Ovary (tissue), 9 donors: ENCODE measurements around the gene ICE2. TPM values are rescaled to one million over a fixed set of nuclear protein-coding genes. Genes with fewer than 3 reads are reported as not detected.

Source experiments
- DNase-seq, 5 donors: peaks; one replicate each; pipeline ENCODE4 v3.0.0-alpha.2; 2019 to 2020
- H3K27ac ChIP-seq, 2 donors: fragments of 200-600 bp; one replicate each; pipeline versions ENCODE4 v1.5.1 to v1.8.0; 2019 to 2022
- H3K27me3 ChIP-seq: fragments of 200-600 bp; one replicate; pipeline ENCODE4 v1.8.0; 2022
- H3K36me3 ChIP-seq: fragments of 200-600 bp; sonication (generic); one replicate; pipeline ENCODE4 v1.5.1; 2019
- H3K4me1 ChIP-seq: one replicate; pipeline ENCODE4 v1.8.1; 2013; ENCODE audit warnings: mild to moderate bottlenecking, moderate library complexity; ENCODE audit not compliant: insufficient read depth
- H3K4me3 ChIP-seq: fragments of 200-600 bp; sonication (generic); one replicate; pipeline ENCODE4 v1.5.1; 2017
- H3K9me3 ChIP-seq, 2 donors: fragments of 200-600 bp in 1 of 2; sonication (generic) in 1 of 2; one replicate each; pipeline versions ENCODE4 v1.5.1 to v1.8.1; 2013 to 2019; ENCODE audit warnings: mild to moderate bottlenecking in 1 of 2, moderate library complexity in 1 of 2
- CTCF ChIP-seq, 3 donors: fragments of 450-650 bp in 2 of 3; fragments of 200-600 bp in 1 of 3; IDR thresholded peaks; one replicate each; pipeline versions ENCODE4 v1.5.1 to v1.8.0; 2016 to 2022; ENCODE audit warnings: antibody characterized with exemption in 3 of 3, mild to moderate bottlenecking in 1 of 3
- EP300 ChIP-seq: sonication (generic); formaldehyde crosslinking; IDR thresholded peaks from one replicate; pipeline ENCODE4 v1.6.1; 2017; ENCODE audit warnings: antibody characterized with exemption
- POLR2A ChIP-seq: fragments of 450-650 bp; IDR thresholded peaks from one replicate; pipeline ENCODE4 v1.6.1; 2017; ENCODE audit warnings: antibody characterized with exemption, mild to moderate bottlenecking, moderate library complexity
- WGBS, 3 donors: extraction: QIAGEN DNeasy Blood & Tissue Kit in 1 of 3; methylation state at CpG; one replicate each; pipeline versions ENCODE4 v1.1.5 to v1.1.7; 2013 to 2017; 5-methylcytosine and 5-hydroxymethylcytosine counted together
- intact Hi-C, 4 donors: fragments of 100-400 bp; cut with DNase I; formaldehyde crosslinking; loops; one replicate each; pipeline versions ENCODE4 v1.11.0 to v1.15.1; 2022 to 2023
- polyA plus RNA-seq, 2 donors: library from polyadenylated mRNA; stranded (reverse); fragments of 200-250 nt in 1 of 2; fragments of 350-450 nt in 1 of 2; fragmentation: Illumina TruSeq in 1 of 2; extraction: RNeasy Lipid Tissue Mini Kit (QIAGEN cat#74804) in 1 of 2; gene quantifications; one replicate each; pipeline ENCODE4 v1.2.3, GENCODE V29; 2013 to 2014
- total RNA-seq, 7 donors: library from RNA; depleted of rRNA in 2 of 7; stranded (reverse); fragments of >200 nt in 2 of 7; fragmentation: NEBNext Ultra II Directional in 3 of 7; extraction: Animal tissue kit (Norgen Biotek cat#: 25700) in 3 of 7; gene quantifications; one replicate each; pipeline versions ENCODE4 v1.1.0 to v1.2.4, GENCODE V29; 2016 to 2023
- donor health status: DM: no; HTN: no; CAD: no; lungs with moderate emphysema.
- donor health status: DM: no; HTN: no; CAD: no.
- donor health status: Bipolar disorder and iron deficiency.
- donor health status: DM: yes; HTN: yes; CAD: no.
- donor health status: DM: no; HTN: no; CAD: no.
- donor health status: DM: yes; HTN: yes; CAD: no.

Gene ICE2
- total and polyA plus RNA-seq, 9 donors: 16.4 to 72.0 (median 53.0) TPM

- no peak overlapping the region for H3K4me3 ChIP-seq
- 77 to 84% (median 79%) methylated on average over 4 of the region's 4 CpGs for WGBS, 3 donors
- H3K27me3 ChIP-seq: no peaks in the 10 kb centered on the region
- H3K27ac ChIP-seq: no peak overlapping the region
- DNase-seq: no peak
- intact Hi-C loops: no loop called here
- H3K36me3 ChIP-seq: no peaks in the 10 kb centered on the region
- H3K9me3 ChIP-seq: no peaks in the 10 kb centered on the region
- H3K4me1 ChIP-seq: peaks cover 2% of the 10 kb centered on the region
- TF ChIP-seq POLR2A (no peak), EP300 (no peak), CTCF (IDR thresholded peaks at IDR 0.05) (no peak)
Observed at GRCh38 chr15:60471314-60471713, 7.6 kb downstream of the ICE2 start.

GRCh38 chr15:60469893-60470641, 8.9 kb downstream of the ICE2 start:
- TF ChIP-seq EP300 (no peak), CTCF (IDR thresholded peaks at IDR 0.05) (no peak), POLR2A (no peak)
- Histone ChIP-seq H3K9me3 (no peaks in the 10 kb centered on the region), H3K27ac (no peak overlapping the region), H3K27me3 (no peaks in the 10 kb centered on the region), H3K4me1 (peaks cover 2% of the 10 kb centered on the region), H3K4me3 (no peak overlapping the region), H3K36me3 (no peaks in the 10 kb centered on the region)
- intact Hi-C loops: no loop called here
- no peak for DNase-seq

- Histone ChIP-seq H3K36me3 (no peaks in the 10 kb centered on the region), H3K27ac (no peak overlapping the region), H3K9me3 (no peaks in the 10 kb centered on the region), H3K4me3 (no peak overlapping the region), H3K4me1 (no peaks in the 10 kb centered on the region), H3K27me3 (no peaks in the 10 kb centered on the region)
- no peak for TF ChIP-seq EP300
- no peak for TF ChIP-seq CTCF (IDR thresholded peaks at IDR 0.05)
- no peak for TF ChIP-seq POLR2A
- no peak for DNase-seq
- 70 to 75% (median 74%) methylated on average over 7 of the region's 7 CpGs for WGBS, 3 donors
- intact Hi-C loops: no loop called here
Observed at GRCh38 chr15:60464836-60465630, 13.9 kb downstream of the ICE2 start.

- Histone ChIP-seq H3K4me1 (no peaks in the 10 kb centered on the region), H3K4me3 (no peak overlapping the region), H3K27ac (no peak overlapping the region), H3K27me3 (no peaks in the 10 kb centered on the region), H3K9me3 (no peaks in the 10 kb centered on the region), H3K36me3 (no peaks in the 10 kb centered on the region)
- intact Hi-C loops: no loop called here
- no peak for DNase-seq
- TF ChIP-seq POLR2A: no peak
- no peak for TF ChIP-seq CTCF (IDR thresholded peaks at IDR 0.05)
- TF ChIP-seq EP300: no peak
Observed at GRCh38 chr15:60462027-60462426, 16.9 kb downstream of the ICE2 start.
